SK-N-SH (cell line): Measurements from ENCODE around the gene KMT5B. TPM values are rescaled to one million over a fixed set of nuclear protein-coding genes. Genes with fewer than 3 reads are reported as not detected.

Experiments used
- CTCF ChIA-PET: fragments of 300-600, 350-600 bp; formaldehyde crosslinking; extraction: SDS; loops from one replicate; lab custom pipeline; 2021; lab: Yijun Ruan, JAX
- POLR2A ChIA-PET: fragments of 350-600 bp; sonication (Branson Sonifier 250); formaldehyde crosslinking; extraction: SDS; loops from one replicate; lab custom pipeline; 2020; ENCODE audit warnings: antibody characterized with exemption, inconsistent platforms; lab: Yijun Ruan, JAX
- DNase-seq: peaks from one replicate; pipeline ENCODE4 v3.0.0; 2012
- H2AFZ ChIP-seq: fragments of 200-600 bp; sonication (generic); 2 replicates; pipeline ENCODE4 v1.8.1; 2016; ENCODE audit warnings: antibody characterized with exemption, mild to moderate bottlenecking, low read depth
- H3F3A ChIP-seq: fragments of 200-600 bp; sonication (generic); replicated peaks from 2 replicates; pipeline ENCODE3; 2016; ENCODE audit warnings: antibody characterized with exemption, mild to moderate bottlenecking; ENCODE audit not compliant: insufficient read depth
- H3K27ac ChIP-seq, 2 experiments: fragments of 200-500 bp in 1 of 2; fragments of 200-600 bp in 1 of 2; sonication (Bioruptor generic) in 1 of 2; sonication (generic), shearing (Covaris generic) in 1 of 2; 2 replicates each; pipeline versions ENCODE4 v1.5.1 to v1.6.1; 2014 to 2016; ENCODE audit warnings: low read depth in 2 of 2, inconsistent platforms in 1 of 2, low read length in 1 of 2, mild to moderate bottlenecking in 1 of 2, mixed read lengths in 1 of 2
- H3K27me3 ChIP-seq: fragments of 200-600 bp; sonication (generic), shearing (Covaris generic); 2 replicates; pipeline ENCODE4 v1.6.1; 2016; ENCODE audit warnings: mixed run types; ENCODE audit not compliant: insufficient read depth
- H3K36me3 ChIP-seq, 2 experiments: fragments of 200-500 bp in 1 of 2; fragments of 200-600 bp in 1 of 2; sonication (Bioruptor generic) in 1 of 2; sonication (generic) in 1 of 2; replicated peaks in 1 of 2; 2 replicates each; pipeline versions ENCODE3 to v1.5.1; 2014 to 2016; ENCODE audit warnings: low read length in 1 of 2, mild to moderate bottlenecking in 1 of 2; ENCODE audit not compliant: insufficient read depth in 2 of 2, control insufficient read depth in 1 of 2
- H3K4me1 ChIP-seq, 2 experiments: fragments of 200-500 bp in 1 of 2; fragments of 200-600 bp in 1 of 2; sonication (Bioruptor generic) in 1 of 2; sonication (generic), shearing (Covaris generic) in 1 of 2; 2 replicates each; pipeline versions ENCODE4 v1.5.1 to v1.6.1; 2014 to 2016; ENCODE audit warnings: low read depth in 1 of 2, low read length in 1 of 2, mixed run types in 1 of 2; ENCODE audit not compliant: insufficient read depth in 2 of 2, control insufficient read depth in 1 of 2
- H3K4me2 ChIP-seq: fragments of 200-600 bp; sonication (generic), shearing (Covaris generic); 2 replicates; pipeline ENCODE4 v1.6.1; 2017; ENCODE audit warnings: mixed run types
- H3K4me3 ChIP-seq, 2 experiments: fragments of 200-500 bp in 1 of 2; fragments of 200-600 bp in 1 of 2; sonication (Bioruptor generic) in 1 of 2; sonication (generic), shearing (Covaris generic) in 1 of 2; 2 replicates each; pipeline versions ENCODE4 v1.5.1 to v1.8.1; 2014 to 2016; ENCODE audit warnings: low read depth in 2 of 2, inconsistent platforms in 1 of 2, low read length in 1 of 2, mild to moderate bottlenecking in 1 of 2, mixed read lengths in 1 of 2, moderate library complexity in 1 of 2
- H3K79me2 ChIP-seq: fragments of 200-600 bp; sonication (generic); 2 replicates; pipeline ENCODE4 v1.8.1; 2017; ENCODE audit warnings: mild to moderate bottlenecking; ENCODE audit not compliant: insufficient read depth
- H3K9ac ChIP-seq: fragments of 200-600 bp; sonication (generic); 2 replicates; pipeline ENCODE4 v1.6.1; 2017; ENCODE audit warnings: mixed run types
- H3K9me2 ChIP-seq: fragments of 200-600 bp; sonication (generic); 2 replicates; pipeline ENCODE4 v1.6.1; 2017; ENCODE audit warnings: mixed run types
- H3K9me3 ChIP-seq: fragments of 200-600 bp; sonication (generic); 2 replicates; pipeline ENCODE4 v1.6.1; 2017; ENCODE audit warnings: mixed run types, mild to moderate bottlenecking, moderate library complexity
- H4K20me1 ChIP-seq: fragments of 200-600 bp; sonication (generic); 2 replicates; pipeline ENCODE4 v1.6.1; 2017; ENCODE audit warnings: mild to moderate bottlenecking, mixed run types; ENCODE audit not compliant: insufficient read depth
- CTCF ChIP-seq: fragments of 200-600 bp; sonication (generic); IDR thresholded peaks from 2 replicates; pipeline ENCODE4 v1.6.1; 2017; ENCODE audit warnings: antibody characterized with exemption, mild to moderate bottlenecking, moderate library complexity
- ELF1 ChIP-seq: IDR thresholded peaks from 2 replicates; pipeline ENCODE4 v1.4.0; 2012
- FOXJ3 ChIP-seq: sonication (generic); formaldehyde crosslinking; IDR thresholded peaks from 2 replicates; pipeline ENCODE4 v1.5.1; 2020; ENCODE audit warnings: mild to moderate bottlenecking, missing genetic modification reagents
- FOXM1 ChIP-seq: IDR thresholded peaks from 2 replicates; pipeline ENCODE4 v1.4.0; 2012; ENCODE audit warnings: low read depth, mild to moderate bottlenecking
- GATA2 ChIP-seq: sonication (generic); formaldehyde crosslinking; IDR thresholded peaks from 2 replicates; pipeline ENCODE4 v1.5.0; 2020; ENCODE audit warnings: mild to moderate bottlenecking, missing genetic modification reagents
- MEF2A ChIP-seq: IDR thresholded peaks from 2 replicates; pipeline ENCODE4 v1.4.0; 2012; ENCODE audit warnings: low read depth, borderline replicate concordance
- MXI1 ChIP-seq: IDR thresholded peaks from 2 replicates; pipeline ENCODE4 v1.6.1; 2012; ENCODE audit warnings: mild to moderate bottlenecking, low read depth, low read length, improper control_type of control experiment
- NRF1 ChIP-seq: IDR thresholded peaks from 2 replicates; pipeline ENCODE4 v1.6.1; 2012; ENCODE audit warnings: low read depth, mild to moderate bottlenecking, low read length
- RAD21 ChIP-seq: IDR thresholded peaks from 2 replicates; pipeline ENCODE4 v1.6.1; 2012; ENCODE audit warnings: mild to moderate bottlenecking, low read length
- RCOR1 ChIP-seq: fragments of 150-350 bp; IDR thresholded peaks from 2 replicates; pipeline ENCODE4 v1.6.1; 2017; ENCODE audit warnings: antibody characterized with exemption, low read length
- REST ChIP-seq: IDR thresholded peaks from 2 replicates; pipeline ENCODE4 v1.6.1; 2012; ENCODE audit warnings: mild to moderate bottlenecking, low read depth, low read length, moderate library complexity
- RXRA ChIP-seq: IDR thresholded peaks from 2 replicates; pipeline ENCODE4 v1.4.0; 2012; ENCODE audit warnings: low read depth, mild to moderate bottlenecking, borderline replicate concordance
- TAF1 ChIP-seq: IDR thresholded peaks from 2 replicates; pipeline ENCODE4 v1.6.1; 2012; ENCODE audit warnings: low read depth, mild to moderate bottlenecking, low read length, moderate library complexity, borderline replicate concordance
- USF1 ChIP-seq: IDR thresholded peaks from 2 replicates; pipeline ENCODE4 v1.4.0; 2012; ENCODE audit warnings: low read depth, borderline replicate concordance
- USF2 ChIP-seq: fragments of 150-350 bp; IDR thresholded peaks from 2 replicates; pipeline ENCODE4 v1.6.1; 2017; ENCODE audit warnings: antibody characterized with exemption, low read length, low read depth, borderline replicate concordance
- YY1 ChIP-seq: IDR thresholded peaks from 2 replicates; pipeline ENCODE4 v1.4.0; 2012; ENCODE audit warnings: low read depth, mild to moderate bottlenecking
- WGBS: methylation state at CpG from one replicate; pipeline ENCODE4 v1.1.6; 2017; ENCODE audit warnings: low lambda C conversion rate; 5-methylcytosine and 5-hydroxymethylcytosine counted together
- polyA plus RNA-seq, 3 experiments: library from polyadenylated mRNA; depleted of rRNA; stranded (reverse); fragments of >200 nt; gene quantifications; 2 replicates each; pipeline ENCODE4 v1.2.3, GENCODE V29; 2012

The KMT5B gene
- polyA plus RNA-seq, 1 of the 3 experiments (the other 2 are of a cell fraction) = 10.4 TPM

GRCh38 chr11:68130121-68130520, 83.0 kb downstream of the KMT5B start:
- WGBS = 79% methylated on average over 1 of the region's 1 CpG
- no peak for DNase-seq
- Histone ChIP-seq H3K4me1 (peaks cover 0 to 8% of the 10 kb centered on the region in 2 experiments; a peak in 1 of 4 replicates), H3K27me3 (no peaks in the 10 kb centered on the region), H3K4me2 (no peak overlapping the region), H3K27ac (no peak overlapping the region), H3F3A (no peaks in the 10 kb centered on the region), H3K4me3 (no peak overlapping the region), H3K36me3 (no peaks in the 10 kb centered on the region), H3K9me3 (no peaks in the 10 kb centered on the region; the same call in 1 of the 2 replicates), H3K9me2 (no peaks in the 10 kb centered on the region), H3K79me2 (no peaks in the 10 kb centered on the region), H3K9ac (no peak overlapping the region), H4K20me1 (no peaks in the 10 kb centered on the region), H2AFZ (no peak overlapping the region)
- POLR2A ChIA-PET = no interaction called here
- TF ChIP-seq MXI1 (no peak), GATA2 (CRISPR knock-in tag) (no peak), NRF1 (no peak), USF1 (no peak), FOXJ3 (CRISPR knock-in tag) (no peak), RXRA (no peak), ELF1 (no peak), USF2 (no peak), TAF1 (no peak), YY1 (no peak), MEF2A (no peak), CTCF (no peak), FOXM1 (no peak), REST (no peak), RAD21 (no peak), RCOR1 (no peak)
- CTCF ChIA-PET = no interaction called here
